Measurements from ENCODE around the gene CHCHD3.

DNA sequence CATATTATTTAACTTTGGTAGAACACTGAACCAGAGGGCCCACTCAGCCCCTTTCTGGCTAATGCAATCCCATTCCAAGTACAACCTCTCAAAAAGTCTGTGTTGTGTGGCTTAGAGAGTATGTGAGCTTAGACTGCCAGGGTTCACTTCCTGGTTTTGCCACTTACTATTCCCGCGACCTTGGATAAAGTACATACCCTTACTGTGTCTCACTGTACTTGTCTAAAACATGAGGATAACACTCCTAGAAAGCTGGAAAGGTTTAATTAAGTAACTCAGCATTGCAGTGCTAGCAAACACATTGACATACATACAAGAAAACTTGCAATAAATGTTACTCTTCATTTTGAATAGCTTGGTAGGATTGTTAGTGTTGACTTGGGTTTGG, 215.8 kb downstream of the CHCHD3 start:
- TF ChIP-seq, protein P1, sequence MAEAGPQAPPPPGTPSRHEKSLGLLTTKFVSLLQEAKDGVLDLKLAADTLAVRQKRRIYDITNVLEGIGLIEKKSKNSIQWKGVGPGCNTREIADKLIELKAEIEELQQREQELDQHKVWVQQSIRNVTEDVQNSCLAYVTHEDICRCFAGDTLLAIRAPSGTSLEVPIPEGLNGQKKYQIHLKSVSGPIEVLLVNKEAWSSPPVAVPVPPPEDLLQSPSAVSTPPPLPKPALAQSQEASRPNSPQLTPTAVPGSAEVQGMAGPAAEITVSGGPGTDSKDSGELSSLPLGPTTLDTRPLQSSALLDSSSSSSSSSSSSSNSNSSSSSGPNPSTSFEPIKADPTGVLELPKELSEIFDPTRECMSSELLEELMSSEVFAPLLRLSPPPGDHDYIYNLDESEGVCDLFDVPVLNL (CRISPR knock-in tag; IDR thresholded peaks at IDR 0.05; ENCODE audit: borderline replicate concordance, low read depth) = no peak
- TF ChIP-seq, protein P2, sequence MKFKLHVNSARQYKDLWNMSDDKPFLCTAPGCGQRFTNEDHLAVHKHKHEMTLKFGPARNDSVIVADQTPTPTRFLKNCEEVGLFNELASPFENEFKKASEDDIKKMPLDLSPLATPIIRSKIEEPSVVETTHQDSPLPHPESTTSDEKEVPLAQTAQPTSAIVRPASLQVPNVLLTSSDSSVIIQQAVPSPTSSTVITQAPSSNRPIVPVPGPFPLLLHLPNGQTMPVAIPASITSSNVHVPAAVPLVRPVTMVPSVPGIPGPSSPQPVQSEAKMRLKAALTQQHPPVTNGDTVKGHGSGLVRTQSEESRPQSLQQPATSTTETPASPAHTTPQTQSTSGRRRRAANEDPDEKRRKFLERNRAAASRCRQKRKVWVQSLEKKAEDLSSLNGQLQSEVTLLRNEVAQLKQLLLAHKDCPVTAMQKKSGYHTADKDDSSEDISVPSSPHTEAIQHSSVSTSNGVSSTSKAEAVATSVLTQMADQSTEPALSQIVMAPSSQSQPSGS (CRISPR knock-in tag; IDR thresholded peaks at IDR 0.05; ENCODE audit: borderline replicate concordance, low read depth) = no peak
- TF ChIP-seq ZBTB21 (CRISPR knock-in tag; IDR thresholded peaks at IDR 0.05; ENCODE audit: borderline replicate concordance) (no peak), CREB1 (CRISPR knock-in tag; IDR thresholded peaks at IDR 0.05) (no peak), NFYB (CRISPR knock-in tag; conservative IDR thresholded peaks at IDR 0.05; ENCODE audit: low read depth) (no peak), GABPB1 (CRISPR knock-in tag; IDR thresholded peaks at IDR 0.05) (no peak), TCF7 (CRISPR knock-in tag; IDR thresholded peaks at IDR 0.05; ENCODE audit: low read depth) (no peak), MXD4 (CRISPR knock-in tag; IDR thresholded peaks at IDR 0.05; ENCODE audit: borderline replicate concordance) (no peak), ZNF138 (CRISPR knock-in tag; conservative IDR thresholded peaks at IDR 0.05) (no peak), RELA (CRISPR knock-in tag; IDR thresholded peaks at IDR 0.05; ENCODE audit: borderline replicate concordance) (no peak), ZNF263 (CRISPR knock-in tag; IDR thresholded peaks at IDR 0.05; ENCODE audit: low read depth) (no peak)
- TF ChIP-seq, protein P3, sequence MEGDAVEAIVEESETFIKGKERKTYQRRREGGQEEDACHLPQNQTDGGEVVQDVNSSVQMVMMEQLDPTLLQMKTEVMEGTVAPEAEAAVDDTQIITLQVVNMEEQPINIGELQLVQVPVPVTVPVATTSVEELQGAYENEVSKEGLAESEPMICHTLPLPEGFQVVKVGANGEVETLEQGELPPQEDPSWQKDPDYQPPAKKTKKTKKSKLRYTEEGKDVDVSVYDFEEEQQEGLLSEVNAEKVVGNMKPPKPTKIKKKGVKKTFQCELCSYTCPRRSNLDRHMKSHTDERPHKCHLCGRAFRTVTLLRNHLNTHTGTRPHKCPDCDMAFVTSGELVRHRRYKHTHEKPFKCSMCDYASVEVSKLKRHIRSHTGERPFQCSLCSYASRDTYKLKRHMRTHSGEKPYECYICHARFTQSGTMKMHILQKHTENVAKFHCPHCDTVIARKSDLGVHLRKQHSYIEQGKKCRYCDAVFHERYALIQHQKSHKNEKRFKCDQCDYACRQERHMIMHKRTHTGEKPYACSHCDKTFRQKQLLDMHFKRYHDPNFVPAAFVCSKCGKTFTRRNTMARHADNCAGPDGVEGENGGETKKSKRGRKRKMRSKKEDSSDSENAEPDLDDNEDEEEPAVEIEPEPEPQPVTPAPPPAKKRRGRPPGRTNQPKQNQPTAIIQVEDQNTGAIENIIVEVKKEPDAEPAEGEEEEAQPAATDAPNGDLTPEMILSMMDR (IDR thresholded peaks at IDR 0.05) = no peak
- TF ChIP-seq, protein P4, sequence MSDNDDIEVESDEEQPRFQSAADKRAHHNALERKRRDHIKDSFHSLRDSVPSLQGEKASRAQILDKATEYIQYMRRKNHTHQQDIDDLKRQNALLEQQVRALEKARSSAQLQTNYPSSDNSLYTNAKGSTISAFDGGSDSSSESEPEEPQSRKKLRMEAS (CRISPR knock-in tag; IDR thresholded peaks at IDR 0.05) = no peak
- TF ChIP-seq, protein P5, sequence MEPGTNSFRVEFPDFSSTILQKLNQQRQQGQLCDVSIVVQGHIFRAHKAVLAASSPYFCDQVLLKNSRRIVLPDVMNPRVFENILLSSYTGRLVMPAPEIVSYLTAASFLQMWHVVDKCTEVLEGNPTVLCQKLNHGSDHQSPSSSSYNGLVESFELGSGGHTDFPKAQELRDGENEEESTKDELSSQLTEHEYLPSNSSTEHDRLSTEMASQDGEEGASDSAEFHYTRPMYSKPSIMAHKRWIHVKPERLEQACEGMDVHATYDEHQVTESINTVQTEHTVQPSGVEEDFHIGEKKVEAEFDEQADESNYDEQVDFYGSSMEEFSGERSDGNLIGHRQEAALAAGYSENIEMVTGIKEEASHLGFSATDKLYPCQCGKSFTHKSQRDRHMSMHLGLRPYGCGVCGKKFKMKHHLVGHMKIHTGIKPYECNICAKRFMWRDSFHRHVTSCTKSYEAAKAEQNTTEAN (CRISPR knock-in tag; IDR thresholded peaks at IDR 0.05) = no peak

Data from WTC11 (cell line).